Vagina (tissue), 2 donors: ENCODE measurements around the gene OSTF1. TPM values are rescaled to one million over a fixed set of nuclear protein-coding genes. Genes with fewer than 3 reads are reported as not detected.
A peak's percentile ranks its signal among the peaks of the same experiment; 100 is the strongest.

Experiments used
- DNase-seq, 2 donors: peaks; one replicate each; pipeline ENCODE4 v3.0.0-alpha.2; 2017; ENCODE audit errors: extremely low spot score in 2 of 2
- H3K27ac ChIP-seq: fragments of 200-600 bp; sonication (generic); one replicate; pipeline ENCODE4 v1.5.1; 2019
- H3K27me3 ChIP-seq: fragments of 200-600 bp; sonication (generic); one replicate; pipeline ENCODE4 v1.5.1; 2019
- H3K36me3 ChIP-seq, 2 donors: fragments of 200-600 bp; sonication (generic); one replicate each; pipeline ENCODE4 v1.5.1; 2017 to 2019
- H3K4me1 ChIP-seq: fragments of 200-600 bp; sonication (generic); one replicate; pipeline ENCODE4 v1.5.1; 2019
- H3K4me3 ChIP-seq, 2 donors: fragments of 200-600 bp; sonication (generic); 1 replicate in 1 of 2; 2 replicates in 1 of 2; pipeline ENCODE4 v1.5.1; 2016 to 2019
- H3K9me3 ChIP-seq: fragments of 200-600 bp; sonication (generic); one replicate; pipeline ENCODE4 v1.5.1; 2019
- CTCF ChIP-seq, 3 experiments: fragments of 450-650 bp in 2 of 3; fragments of 200-600 bp in 1 of 3; sonication (generic) in 1 of 3; IDR thresholded peaks; one replicate each; pipeline ENCODE4 v1.5.1; 2017 to 2019; ENCODE audit warnings: antibody characterized with exemption in 3 of 3, mild to moderate bottlenecking in 2 of 3, moderate library complexity in 2 of 3
- POLR2A ChIP-seq, 2 donors: fragments of 450-650 bp; IDR thresholded peaks; one replicate each; pipeline ENCODE4 v1.6.1; 2017; ENCODE audit warnings: antibody characterized with exemption in 2 of 2, mild to moderate bottlenecking in 2 of 2, moderate library complexity in 2 of 2
- POLR2AphosphoS5 ChIP-seq, 2 donors: sonication (generic); formaldehyde crosslinking; IDR thresholded peaks; one replicate each; pipeline ENCODE4 v1.9.0; 2017; ENCODE audit warnings: antibody characterized with exemption in 2 of 2, mild to moderate bottlenecking in 2 of 2, low read depth in 1 of 2; ENCODE audit not compliant: insufficient read depth in 1 of 2
- intact Hi-C: fragments of 100-400 bp; cut with DNase I; formaldehyde crosslinking; loops from one replicate; pipeline ENCODE4 v1.15.1; 2023
- small RNA-seq: library from RNA; depleted of rRNA; stranded (forward); fragments of <200 nt; gene quantifications from one replicate; pipeline ENCODE3, GENCODE V24; 2016
- total RNA-seq: library from RNA; depleted of rRNA; stranded (reverse); fragments of >200 nt; gene quantifications from one replicate; pipeline ENCODE4 v1.2.3, GENCODE V29; 2016

The OSTF1 gene
- total RNA-seq, 1 donor from 2014 or later: 25.0 TPM

GRCh38 chr9:75186767-75187380, 98.6 kb downstream of the OSTF1 start:
- Histone ChIP-seq H3K27me3 (no peaks in the 10 kb centered on the region), H3K36me3 (no peaks in the 10 kb centered on the region), H3K4me3 (no peak overlapping the region), H3K9me3 (no peaks in the 10 kb centered on the region), H3K27ac (no peak overlapping the region), H3K4me1 (no peaks in the 10 kb centered on the region)
- TF ChIP-seq POLR2A (IDR thresholded peaks at IDR 0.05) (no peak), CTCF (IDR thresholded peaks at IDR 0.05) (peak; percentile 43 to 76 (median 68)), POLR2AphosphoS5 (IDR thresholded peaks at IDR 0.05; ENCODE audit: insufficient read depth in 1 of 2, low read depth in 1 of 2) (no peak)
- no peak for DNase-seq
- intact Hi-C loops: no loop called here

- Histone ChIP-seq H3K4me3 (no peak overlapping the region), H3K27ac (no peak overlapping the region), H3K9me3 (no peaks in the 10 kb centered on the region), H3K36me3 (no peaks in the 10 kb centered on the region), H3K4me1 (no peaks in the 10 kb centered on the region), H3K27me3 (no peaks in the 10 kb centered on the region)
- intact Hi-C loops: no loop called here
- TF ChIP-seq POLR2AphosphoS5 (IDR thresholded peaks at IDR 0.05; ENCODE audit: insufficient read depth in 1 of 2, low read depth in 1 of 2): no peak
- no peak for DNase-seq
Observed at GRCh38 chr9:75188756-75189155, 100.4 kb downstream of the OSTF1 start.

- no peaks in the 10 kb centered on the region for H3K4me1 ChIP-seq
- intact Hi-C loops: no loop called here
- no peak overlapping the region for H3K27ac ChIP-seq
- no peak overlapping the region for H3K4me3 ChIP-seq
- no peaks in the 10 kb centered on the region for H3K9me3 ChIP-seq
- no peaks in the 10 kb centered on the region for H3K36me3 ChIP-seq
- TF ChIP-seq CTCF (IDR thresholded peaks at IDR 0.05) (no peak), POLR2AphosphoS5 (IDR thresholded peaks at IDR 0.05; ENCODE audit: insufficient read depth in 1 of 2, low read depth in 1 of 2) (no peak), POLR2A (IDR thresholded peaks at IDR 0.05) (no peak)
- H3K27me3 ChIP-seq: no peaks in the 10 kb centered on the region
- no peak for DNase-seq
Observed at GRCh38 chr9:75190762-75191161, 102.4 kb downstream of the OSTF1 start.

Small RNAs within 50 kb of the gene (small RNA-seq; reads per million reads assigned to genes)
- gene RF00019: not detected

Other genes with a start within 250 kb of the OSTF1 start
- gene TRPM6, start 200.6 kb upstream of the OSTF1 start, total RNA-seq: 9.1 TPM
- 5.6 TPM for gene C9orf40, start 135.6 kb upstream of the OSTF1 start, total RNA-seq
- 15.5 TPM for gene CARNMT1, start 60.2 kb upstream of the OSTF1 start, total RNA-seq
- 20.4 TPM for gene NMRK1, start 359 bp upstream of the OSTF1 start, total RNA-seq